ENCODE measurements around the gene PIEZO1.
A peak's percentile ranks its signal among the peaks of the same experiment; 100 is the strongest.

The PIEZO1 gene

DNA sequence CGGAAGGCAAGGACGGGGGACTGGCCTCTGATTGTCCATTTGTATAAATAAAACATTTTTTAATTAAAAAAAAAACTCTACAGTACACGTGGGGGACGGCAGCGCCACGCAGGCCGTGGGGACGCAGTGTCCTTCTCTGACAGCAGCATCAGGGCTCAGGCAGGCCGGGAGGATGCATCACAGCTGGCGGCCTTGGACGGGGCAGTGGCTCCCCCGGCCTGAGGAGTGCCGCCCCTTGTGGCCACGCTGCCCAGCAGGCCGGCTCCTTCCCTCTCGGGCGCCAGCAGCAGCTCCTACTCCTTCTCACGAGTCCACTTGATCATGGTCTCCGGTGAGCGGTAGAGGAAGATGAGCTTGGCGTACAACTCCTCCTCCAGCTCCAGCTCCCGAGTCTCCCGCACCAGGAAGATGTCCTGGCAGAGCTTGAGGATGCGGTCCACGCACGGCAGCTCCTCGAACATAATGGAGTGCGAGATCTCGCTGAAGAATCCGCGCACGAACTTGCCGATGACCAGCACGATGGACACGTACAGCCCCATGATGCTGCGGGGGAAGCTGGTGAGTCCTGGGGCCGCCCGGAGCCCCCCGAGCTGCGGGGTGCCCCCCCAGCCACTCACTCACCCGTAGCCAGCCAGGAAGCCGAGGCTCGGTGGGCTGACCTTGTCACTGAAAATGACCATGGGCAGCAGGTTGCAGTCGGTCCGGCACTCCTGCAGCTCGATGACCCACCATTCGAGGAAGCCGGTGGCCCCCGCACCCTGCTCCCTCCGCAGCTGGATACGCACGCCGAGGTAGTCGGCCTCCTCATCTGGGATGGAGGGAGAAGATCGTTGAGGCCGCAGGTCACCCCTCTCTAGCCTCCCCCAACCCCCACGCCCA lies 69.5 kb downstream of the PIEZO1 start:
- Mint-ChIP-seq H3K27ac (no peak overlapping the region), H3K36me3 (peaks cover 54% of the 10 kb centered on the region), H3K9me3 (no peaks in the 10 kb centered on the region)

DNA sequence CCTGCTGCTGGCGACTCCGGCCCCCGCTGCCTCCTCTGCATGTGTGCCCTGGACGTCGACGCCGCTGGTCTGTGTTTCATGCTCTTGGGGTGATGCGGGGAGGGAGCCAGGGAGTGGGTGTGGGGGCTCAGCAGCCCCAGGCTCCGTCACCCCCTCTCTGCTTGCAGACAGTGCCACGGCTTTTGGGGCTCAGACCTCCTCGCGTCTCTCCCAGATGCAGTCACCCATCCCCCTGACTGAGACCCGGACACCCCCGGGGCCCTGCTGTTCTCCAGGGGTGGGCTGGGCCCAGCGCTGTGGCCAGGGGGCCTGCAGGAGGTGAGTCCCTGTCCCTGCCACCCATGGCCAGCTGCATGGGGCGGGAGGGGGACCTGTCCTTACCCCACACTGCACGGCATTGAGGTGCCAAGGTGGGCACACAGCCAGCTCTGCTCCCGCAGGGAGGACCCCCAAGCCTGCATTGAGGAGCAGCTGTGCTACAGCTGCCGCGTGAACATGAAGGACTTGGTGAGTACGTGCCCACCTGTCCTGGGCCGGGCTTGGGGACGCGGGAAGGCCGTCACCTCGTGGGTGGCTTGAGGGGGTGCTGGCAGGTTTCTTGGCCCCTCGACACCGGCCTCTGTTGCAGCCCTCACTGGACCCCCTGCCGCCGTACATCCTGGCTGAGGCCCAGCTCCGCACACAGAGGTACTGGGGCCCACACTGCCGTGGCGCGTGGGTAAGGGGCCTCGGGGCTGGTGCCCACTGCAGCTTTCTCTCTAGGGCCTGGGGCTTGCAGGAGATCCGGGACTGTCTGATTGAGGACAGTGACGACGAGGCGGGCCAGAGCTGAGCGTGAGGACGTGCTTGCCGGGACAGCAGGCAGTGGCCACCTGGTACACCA lies 70.4 kb downstream of the PIEZO1 start:
- peaks cover 46% of the 10 kb centered on the region for H3K36me3 Mint-ChIP-seq
- H3K9me3 Mint-ChIP-seq, result no peaks in the 10 kb centered on the region
- ATAC-seq, result no peak
- no peaks in the 10 kb centered on the region for H3K27me3 Mint-ChIP-seq
- H3K4me3 Mint-ChIP-seq, result no peak overlapping the region
- H3K4me1 Mint-ChIP-seq, result peaks cover 16% of the 10 kb centered on the region
- H3K27ac Mint-ChIP-seq, result no peak overlapping the region

More for the DNA sequence above, 69.5 kb downstream of the PIEZO1 start:
- ATAC-seq, result no peak
- H3K27me3 Mint-ChIP-seq, result no peaks in the 10 kb centered on the region
- H3K4me1 Mint-ChIP-seq, result peaks cover 12% of the 10 kb centered on the region
- H3K4me3 Mint-ChIP-seq, result no peak overlapping the region

DNA sequence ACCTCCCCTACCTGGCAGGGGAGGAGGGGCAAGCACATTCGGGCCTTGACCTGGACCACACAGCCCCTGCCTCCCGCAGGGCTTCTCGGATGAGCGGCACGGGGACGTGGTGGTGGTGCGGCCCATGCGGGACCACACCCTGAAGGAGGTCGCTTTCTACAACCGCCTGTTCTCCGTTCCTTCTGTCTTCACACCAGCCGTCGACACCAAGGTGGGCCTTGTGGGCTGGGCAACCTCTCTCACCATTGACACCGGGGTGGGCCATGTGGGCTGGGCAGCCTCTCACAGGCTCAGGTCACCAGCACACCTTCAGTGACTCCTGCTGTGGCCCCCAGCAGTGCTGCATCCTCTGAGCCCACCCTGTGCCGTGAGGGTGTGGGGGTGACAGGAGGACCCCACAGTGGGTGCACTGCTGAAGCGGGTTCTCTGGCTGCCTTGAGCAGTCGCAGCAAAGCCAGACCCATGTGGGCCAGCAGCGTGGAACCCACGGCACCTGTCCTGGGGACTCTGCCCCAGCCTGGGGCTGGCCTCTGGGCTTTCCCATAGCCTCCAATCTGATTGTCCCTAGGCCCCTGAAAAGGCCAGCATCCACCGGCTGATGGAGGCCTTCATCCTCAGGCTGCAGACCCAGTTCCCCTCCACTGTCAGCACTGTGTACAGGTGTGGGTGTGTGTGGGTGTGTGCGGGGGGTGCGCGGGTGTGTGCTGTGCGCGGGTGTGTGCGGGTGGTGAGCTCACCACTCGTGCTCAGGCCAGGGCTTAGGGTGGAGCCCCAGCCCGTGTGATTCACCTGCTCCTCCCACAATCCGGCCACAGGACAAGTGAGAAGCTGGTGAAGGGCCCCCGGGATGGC lies 71.2 kb downstream of the PIEZO1 start:
- H3K4me1 Mint-ChIP-seq, result peaks cover 22% of the 10 kb centered on the region
- H3K27ac Mint-ChIP-seq, result no peak overlapping the region
- no peaks in the 10 kb centered on the region for H3K27me3 Mint-ChIP-seq
- H3K36me3 Mint-ChIP-seq, result peaks cover 38% of the 10 kb centered on the region
- H3K9me3 Mint-ChIP-seq, result no peaks in the 10 kb centered on the region
- H3K4me3 Mint-ChIP-seq, result no peak overlapping the region
- no peak for ATAC-seq

DNA sequence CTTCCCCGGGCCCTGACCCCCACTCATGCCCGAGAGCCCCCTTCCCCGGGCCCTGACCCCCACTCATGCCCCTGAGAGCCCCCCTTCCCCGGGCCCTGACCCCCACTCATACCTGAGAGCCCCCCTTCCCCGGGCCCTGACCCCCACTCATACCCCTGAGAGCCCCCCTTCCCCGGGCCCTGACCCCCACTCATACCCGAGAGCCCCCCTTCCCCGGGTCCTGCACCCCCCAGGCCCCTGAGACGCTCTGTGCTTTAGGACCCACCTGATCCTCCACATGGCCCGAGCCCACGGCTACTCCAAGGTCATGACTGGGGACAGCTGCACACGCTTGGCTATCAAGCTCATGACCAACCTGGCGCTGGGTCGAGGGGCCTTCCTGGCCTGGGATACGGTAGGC lies 72.0 kb downstream of the PIEZO1 start:
- Mint-ChIP-seq H3K9me3 (no peaks in the 10 kb centered on the region), H3K27ac (no peak overlapping the region), H3K4me3 (no peak overlapping the region), H3K36me3 (peaks cover 35% of the 10 kb centered on the region), H3K4me1 (peaks cover 22% of the 10 kb centered on the region), H3K27me3 (no peaks in the 10 kb centered on the region)
- no peak for ATAC-seq

DNA sequence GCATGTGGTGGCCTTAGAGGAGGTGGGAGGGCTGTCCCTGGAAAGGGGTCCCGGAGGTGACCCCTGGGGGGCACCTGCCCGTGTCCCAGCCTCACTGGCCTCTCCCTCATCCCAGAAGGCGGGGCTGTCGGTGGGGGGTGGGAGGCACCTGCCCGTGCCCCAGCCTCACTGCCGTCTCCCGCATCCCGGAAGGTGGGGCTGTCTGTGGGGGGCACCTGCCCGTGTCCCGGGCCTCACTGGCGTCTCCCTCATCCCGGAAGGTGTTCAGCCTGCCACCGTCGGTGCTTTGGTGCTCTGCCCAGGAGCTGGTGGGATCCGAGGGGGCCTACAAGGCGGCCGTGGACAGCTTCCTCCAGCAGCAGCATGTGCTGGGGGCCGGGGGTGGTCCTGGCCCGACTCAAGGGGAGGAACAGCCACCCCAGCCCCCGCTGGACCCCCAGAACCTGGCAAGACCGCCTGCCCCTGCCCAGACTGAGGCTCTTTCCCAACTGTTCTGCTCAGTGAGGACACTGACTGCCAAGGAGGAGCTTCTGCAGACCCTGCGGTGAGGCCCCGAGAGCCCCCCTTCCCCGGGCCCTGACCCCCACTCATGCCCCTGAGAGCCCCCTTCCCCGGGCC lies 72.5 kb downstream of the PIEZO1 start:
- no peaks in the 10 kb centered on the region for H3K27me3 Mint-ChIP-seq
- peak; percentile 22 for ATAC-seq
- H3K36me3 Mint-ChIP-seq, result peaks cover 29% of the 10 kb centered on the region
- H3K27ac Mint-ChIP-seq, result no peak overlapping the region
- no peaks in the 10 kb centered on the region for H3K9me3 Mint-ChIP-seq
- H3K4me1 Mint-ChIP-seq, result peaks cover 27% of the 10 kb centered on the region
- H3K4me3 Mint-ChIP-seq, result no peak overlapping the region

DNA sequence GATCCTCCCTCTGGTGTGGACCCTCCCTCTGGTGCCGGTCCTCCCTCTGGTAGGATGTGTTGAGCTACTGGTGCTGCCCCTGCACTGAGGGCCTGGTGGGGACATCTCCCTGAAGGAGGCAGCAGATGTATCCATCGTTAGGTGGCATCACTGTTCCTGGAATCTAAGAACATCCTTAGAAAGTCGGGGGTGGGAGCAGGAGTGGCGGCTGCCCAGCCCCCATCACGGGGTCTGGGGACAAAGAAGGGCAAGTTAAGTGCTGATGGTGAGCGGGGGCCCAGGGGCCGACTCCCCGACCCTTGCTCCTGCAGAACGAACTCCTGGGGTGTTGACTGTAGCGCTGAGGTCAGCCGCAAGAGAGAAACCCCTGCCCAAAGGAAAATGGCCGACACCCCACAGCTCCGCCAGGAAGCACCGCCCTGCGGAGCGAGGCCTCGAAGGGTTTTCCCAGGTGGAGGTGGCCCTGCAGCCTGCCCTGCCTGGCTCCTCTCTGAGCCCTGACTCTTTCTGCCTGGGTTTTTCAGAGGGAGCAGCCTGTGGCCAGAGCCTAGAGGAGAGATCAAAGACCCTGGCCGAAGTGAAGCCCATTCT lies 73.2 kb downstream of the PIEZO1 start:
- H3K27ac Mint-ChIP-seq, result no peak overlapping the region
- no peak overlapping the region for H3K4me3 Mint-ChIP-seq
- no peaks in the 10 kb centered on the region for H3K27me3 Mint-ChIP-seq
- ATAC-seq, result no peak
- H3K36me3 Mint-ChIP-seq, result peaks cover 23% of the 10 kb centered on the region
- H3K4me1 Mint-ChIP-seq, result peaks cover 33% of the 10 kb centered on the region
- no peaks in the 10 kb centered on the region for H3K9me3 Mint-ChIP-seq

DNA sequence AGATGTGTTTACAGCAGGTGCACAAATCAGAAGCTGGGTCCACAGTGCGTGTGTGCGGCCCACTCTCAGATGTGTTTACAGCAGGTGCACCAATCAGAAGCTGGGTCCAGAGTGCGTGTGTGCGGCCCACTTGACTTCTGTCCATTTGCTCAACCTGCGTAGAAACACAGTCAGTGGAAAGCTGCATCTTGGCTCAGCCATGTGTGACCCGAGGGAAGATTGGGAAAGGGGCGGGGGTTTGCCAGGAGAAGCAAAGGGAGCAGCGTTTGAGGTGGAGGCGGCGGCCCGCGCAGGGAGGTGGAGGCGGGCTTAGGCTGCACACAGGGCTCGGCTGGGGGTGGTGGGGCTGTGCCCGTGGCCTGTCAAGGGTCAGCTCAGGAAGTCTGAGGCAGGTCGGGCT lies 74.5 kb downstream of the PIEZO1 start:
- Mint-ChIP-seq H3K27ac (peak overlapping the region; percentile 55), H3K4me3 (no peak overlapping the region)

DNA sequence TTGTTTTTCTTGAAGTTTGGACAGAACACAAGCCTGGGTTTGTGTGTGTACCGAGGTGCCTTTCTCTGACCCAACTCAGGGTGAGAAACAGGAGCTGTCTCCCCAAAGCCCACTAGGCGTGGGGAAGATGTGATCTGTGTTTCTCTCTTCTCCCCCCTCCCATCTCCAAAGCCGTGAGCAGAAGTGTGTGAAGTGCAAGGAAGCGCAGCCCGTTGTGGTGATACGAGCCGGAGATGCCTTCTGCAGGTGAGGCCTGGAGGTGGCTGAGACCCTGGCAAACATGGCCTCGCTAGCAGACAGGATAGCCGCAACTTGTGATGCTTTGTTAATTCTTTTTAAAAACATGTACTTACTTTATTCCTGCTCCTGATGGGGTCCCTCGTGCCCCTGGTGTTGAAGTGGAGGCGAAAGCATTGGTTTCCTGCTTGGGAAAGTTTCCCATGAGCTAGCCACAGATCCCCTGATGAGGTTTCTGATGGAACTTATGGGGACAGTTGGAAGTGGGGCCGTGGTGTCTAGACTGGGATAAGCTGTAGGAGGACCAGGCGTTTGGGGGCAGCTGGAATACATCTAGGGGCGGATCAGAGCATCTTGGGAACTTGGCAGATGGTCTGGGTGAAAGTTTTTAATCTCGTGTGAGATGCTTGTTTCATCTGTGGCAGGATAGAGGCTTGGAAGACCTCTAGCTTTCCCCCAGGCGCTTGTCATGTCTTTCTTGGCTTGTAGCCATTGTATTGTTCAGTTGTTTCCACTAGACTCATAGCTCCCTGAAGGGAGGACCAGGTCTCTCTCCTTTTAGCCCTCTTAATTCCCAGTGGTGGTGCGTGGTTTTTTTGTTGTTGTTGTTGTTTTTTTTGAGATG lies 77.8 kb downstream of the PIEZO1 start:
- Mint-ChIP-seq H3K4me3 (peak overlapping the region; percentile 73), H3K9me3 (no peaks in the 10 kb centered on the region), H3K4me1 (peaks cover 68% of the 10 kb centered on the region), H3K36me3 (no peaks in the 10 kb centered on the region), H3K27me3 (no peaks in the 10 kb centered on the region), H3K27ac (peak overlapping the region; percentile 61)
- ATAC-seq, result no peak

More for the DNA sequence above, 74.5 kb downstream of the PIEZO1 start:
- Mint-ChIP-seq H3K9me3 (no peaks in the 10 kb centered on the region), H3K36me3 (peaks cover 11% of the 10 kb centered on the region), H3K27me3 (no peaks in the 10 kb centered on the region), H3K4me1 (peaks cover 35% of the 10 kb centered on the region)
- no peak for ATAC-seq

DNA sequence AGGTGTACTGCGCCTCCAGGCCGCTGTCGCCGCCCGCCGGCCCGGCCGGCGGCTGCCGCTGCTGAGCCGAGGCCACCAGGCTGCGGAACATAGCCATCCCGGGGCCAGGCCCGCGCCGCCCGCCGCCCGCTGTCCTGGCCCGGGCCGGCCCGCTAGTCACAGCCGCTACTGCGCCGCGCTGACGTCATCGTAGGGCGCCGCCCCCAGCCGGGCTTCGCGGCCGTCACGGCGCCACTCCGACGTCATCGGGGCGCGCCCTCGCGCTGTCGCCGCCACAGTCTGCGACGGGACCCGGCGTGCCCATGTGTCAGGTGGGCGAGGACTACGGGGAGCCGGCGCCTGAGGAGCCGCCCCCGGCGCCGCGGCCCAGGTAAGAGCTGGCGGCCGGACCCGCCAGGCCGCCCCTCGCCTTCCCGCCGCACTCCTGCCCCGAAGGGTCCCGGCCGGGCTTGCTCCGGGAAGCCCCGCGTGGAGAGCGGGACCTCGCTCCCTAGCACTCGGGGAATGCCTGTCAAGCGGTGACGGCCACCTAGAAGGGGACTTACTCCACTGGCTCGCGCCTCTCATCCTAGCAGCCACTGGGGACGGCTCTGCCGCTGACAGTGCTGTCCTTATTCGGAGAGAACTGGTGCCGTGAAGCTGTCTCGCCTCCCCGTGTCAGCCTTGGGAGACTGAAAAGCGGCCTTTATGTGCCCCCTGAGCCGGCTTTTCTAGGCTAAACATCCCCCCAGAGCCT lies 78.6 kb downstream of the PIEZO1 start, which contains the start of the genes CTU2 and RNF166:
Gene CTU2 (plus strand): TSS at position 275 of the 736 bp plus-strand sequence. CDS start 28 bp downstream, at position 303.
Gene RNF166 (minus strand): TSS at position 180 of the 736 bp plus-strand sequence. CDS start 83 bp downstream, at position 97.
- Mint-ChIP-seq H3K27ac (peak within 1 kb of the TSS; percentile 61), H3K27me3 (no peaks in the 10 kb centered on the region), H3K36me3 (no peaks in the 10 kb centered on the region), H3K4me1 (peaks cover 70% of the 10 kb centered on the region), H3K9me3 (no peaks in the 10 kb centered on the region), H3K4me3 (peak within 1 kb of the TSS; percentile 73)
- peak; percentile 86 for ATAC-seq

DNA sequence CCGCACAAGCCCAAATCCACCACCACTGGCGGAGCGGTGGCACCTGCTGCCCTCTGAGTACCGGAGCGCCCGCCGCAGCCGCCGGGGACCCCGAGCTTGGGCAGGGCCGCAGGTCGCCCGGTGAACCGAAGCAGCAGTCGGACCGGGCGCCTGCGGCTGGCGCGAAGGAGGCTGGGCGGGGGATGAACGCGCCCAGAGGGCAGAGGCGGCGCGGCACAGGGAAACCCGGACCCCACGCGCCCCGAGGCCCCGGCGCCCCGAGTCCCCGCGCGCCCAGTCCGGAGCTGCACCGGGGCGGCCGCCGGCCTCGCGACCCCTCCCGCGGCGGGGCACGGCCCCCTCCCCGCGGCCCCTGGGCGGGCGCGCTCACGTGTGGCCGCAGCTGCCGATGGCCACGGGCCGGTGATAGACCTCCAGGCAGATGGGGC lies 79.2 kb downstream of the PIEZO1 start:
- Mint-ChIP-seq H3K4me3 (peak overlapping the region; percentile 73), H3K27ac (peak overlapping the region; percentile 61), H3K27me3 (no peaks in the 10 kb centered on the region), H3K9me3 (no peaks in the 10 kb centered on the region), H3K4me1 (peaks cover 72% of the 10 kb centered on the region), H3K36me3 (no peaks in the 10 kb centered on the region)
- ATAC-seq, result peak; percentile 28

DNA sequence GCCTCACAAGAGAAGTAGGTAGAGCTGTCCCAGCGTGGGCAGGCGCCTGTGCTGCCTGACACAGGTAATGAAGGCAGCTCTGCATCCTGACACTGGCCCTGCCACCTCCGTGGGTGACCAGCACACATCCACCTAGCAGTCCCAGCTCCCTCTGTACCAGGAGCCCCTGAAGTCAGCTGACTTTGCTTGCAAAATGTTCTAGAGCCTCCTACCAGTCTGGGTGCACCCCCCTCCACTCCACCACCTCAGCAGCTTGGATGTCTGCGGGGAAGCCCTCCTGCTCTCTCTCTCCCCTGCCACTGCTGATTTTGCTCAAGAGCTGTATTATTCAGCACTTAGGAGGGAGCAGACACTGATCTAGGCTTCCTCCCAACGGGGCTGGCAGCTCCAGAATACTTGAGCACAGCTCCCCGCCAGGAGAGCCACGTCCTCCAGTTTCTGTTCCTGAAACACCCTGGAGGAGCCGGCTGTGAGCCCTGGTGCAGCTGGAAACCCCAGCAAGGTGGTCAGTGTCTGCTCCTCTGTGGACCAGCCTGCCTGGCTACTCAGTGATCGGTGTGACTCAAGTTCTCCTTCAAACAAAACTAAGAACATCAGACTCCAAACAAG lies 79.8 kb downstream of the PIEZO1 start:
- no peaks in the 10 kb centered on the region for H3K36me3 Mint-ChIP-seq
- peak overlapping the region; percentile 73 for H3K4me3 Mint-ChIP-seq
- no peaks in the 10 kb centered on the region for H3K9me3 Mint-ChIP-seq
- H3K27me3 Mint-ChIP-seq, result no peaks in the 10 kb centered on the region
- H3K27ac Mint-ChIP-seq, result peak overlapping the region; percentile 61
- H3K4me1 Mint-ChIP-seq, result peaks cover 73% of the 10 kb centered on the region
- ATAC-seq, result no peak

DNA sequence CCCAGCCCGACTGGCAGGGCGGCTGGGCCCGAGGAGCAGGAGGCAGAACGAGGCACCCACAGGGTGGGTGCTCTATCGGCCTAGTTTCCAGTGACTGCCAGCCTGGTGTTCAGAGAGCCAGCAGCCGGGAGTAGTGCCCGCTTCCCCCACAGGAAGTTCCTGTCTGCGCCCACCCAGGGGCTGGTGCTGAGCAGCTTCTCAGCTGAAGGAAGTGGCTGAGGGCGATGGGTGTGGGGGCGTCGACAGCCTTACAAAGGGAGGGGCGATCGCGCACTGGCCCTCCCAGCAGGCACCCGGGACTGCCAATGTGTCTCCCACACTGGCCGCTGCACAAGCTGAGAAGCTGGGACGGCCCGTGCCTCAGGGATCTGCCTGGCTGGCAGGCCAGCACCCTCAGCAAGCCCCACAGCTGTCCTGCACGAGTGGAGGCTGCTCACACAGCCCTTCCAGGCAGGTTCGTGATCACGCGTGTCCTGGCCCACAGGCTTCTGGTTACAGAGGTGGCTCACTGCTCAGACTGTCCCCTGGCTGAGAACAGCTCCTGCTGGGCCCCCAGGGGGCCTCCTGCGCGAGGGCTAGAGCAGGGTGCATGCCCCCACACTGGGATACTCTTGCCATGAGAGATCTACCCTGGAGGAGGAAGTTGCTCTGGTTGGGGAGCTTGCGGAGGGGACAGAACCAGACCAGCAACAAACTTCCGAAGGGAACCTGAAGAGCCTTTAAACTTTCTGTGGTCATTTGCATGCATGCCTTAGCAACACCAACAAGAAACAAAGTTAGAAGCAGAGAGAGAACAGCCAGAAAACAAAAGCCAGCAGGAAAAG lies 81.3 kb downstream of the PIEZO1 start:
- Mint-ChIP-seq H3K9me3 (no peaks in the 10 kb centered on the region), H3K4me3 (peak overlapping the region; percentile 73), H3K27me3 (no peaks in the 10 kb centered on the region), H3K4me1 (peaks cover 81% of the 10 kb centered on the region), H3K36me3 (no peaks in the 10 kb centered on the region), H3K27ac (peak overlapping the region; percentile 61)
- peak; percentile 2 for ATAC-seq
